ENCODE measurements around the gene CCSER1. TPM values are rescaled to one million over a fixed set of nuclear protein-coding genes. Genes with fewer than 3 reads are reported as not detected.
"Not testable (repeated sequence)": the region's sequence is repeated elsewhere in the genome, so short reads cannot be mapped to it uniquely, and the experiment has no call there.

Gene CCSER1
- total RNA-seq, 1 donor from 2014 or later, result not detected

GRCh38 chr4:91369116-91369515 lies 1241.9 kb downstream of the CCSER1 start:
- Mint-ChIP-seq H3K27ac (no peak overlapping the region), H3K36me3 (ENCODE audit: low read depth) (no peaks in the 10 kb centered on the region), H3K27me3 (ENCODE audit: low read depth) (no peaks in the 10 kb centered on the region), H3K4me3 (ENCODE audit: low read depth) (no peak overlapping the region), H3K4me1 (ENCODE audit: low read depth) (no peaks in the 10 kb centered on the region), H3K9me3 (peaks cover 19% of the 10 kb centered on the region)
- intact Hi-C loops (cut with micrococcal nuclease), result no loop called here
- no peak for DNase-seq (ENCODE audit: low spot score)

DNA sequence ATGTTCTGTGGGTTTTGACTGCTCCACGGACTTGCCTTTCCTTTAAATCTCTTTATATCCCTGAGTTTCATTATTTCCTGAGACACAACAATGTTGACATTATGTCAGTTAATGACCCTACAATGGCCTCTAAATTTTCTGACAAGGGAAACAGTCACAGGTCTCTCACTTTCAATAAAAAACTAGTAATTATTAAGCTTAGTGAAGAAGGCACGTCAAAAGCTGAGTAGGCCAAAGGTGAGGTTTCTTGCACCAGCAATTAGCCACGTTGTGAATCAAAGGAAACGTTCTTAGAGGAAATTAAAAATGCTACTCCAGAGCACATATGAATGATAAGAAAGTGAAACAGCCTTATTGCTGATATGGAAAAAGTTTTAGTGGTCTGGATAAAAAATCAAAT lies 1246.4 kb downstream of the CCSER1 start:
- H3K36me3 Mint-ChIP-seq (ENCODE audit: low read depth), result no peaks in the 10 kb centered on the region
- H3K4me3 Mint-ChIP-seq (ENCODE audit: low read depth), result no peak overlapping the region
- no peaks in the 10 kb centered on the region for H3K27me3 Mint-ChIP-seq (ENCODE audit: low read depth)
- intact Hi-C loops (cut with micrococcal nuclease), result no loop called here
- H3K4me1 Mint-ChIP-seq (ENCODE audit: low read depth), result no peaks in the 10 kb centered on the region
- no peak for DNase-seq (ENCODE audit: low spot score)
- no peak overlapping the region for H3K27ac Mint-ChIP-seq
- peaks cover 34% of the 10 kb centered on the region for H3K9me3 Mint-ChIP-seq

- intact Hi-C loops (cut with micrococcal nuclease), result not testable (repeated sequence)
Measured at GRCh38 chr4:91405431-91405830, 1278.2 kb downstream of the CCSER1 start.

DNA sequence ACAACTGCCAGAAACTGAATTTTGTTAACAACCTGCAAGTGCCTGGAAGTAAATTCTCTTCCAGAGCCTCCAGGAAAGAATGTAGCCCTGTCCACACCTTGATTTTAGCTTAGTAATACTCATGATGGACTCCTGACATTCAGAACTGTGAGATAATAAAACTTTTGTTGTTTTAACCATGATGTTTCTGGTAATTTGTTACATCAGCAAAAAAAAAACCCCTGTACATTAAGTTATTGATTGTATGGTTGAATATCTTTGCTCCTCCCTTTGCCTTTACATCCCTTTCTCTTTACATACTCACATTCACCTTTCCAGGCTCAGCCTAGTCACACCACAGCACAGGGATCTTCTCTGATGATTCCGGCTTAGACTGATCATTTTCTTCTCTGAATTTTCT lies 1294.8 kb downstream of the CCSER1 start:
- no peaks in the 10 kb centered on the region for H3K27me3 Mint-ChIP-seq (ENCODE audit: low read depth)
- H3K36me3 Mint-ChIP-seq (ENCODE audit: low read depth), result no peaks in the 10 kb centered on the region
- no peaks in the 10 kb centered on the region for H3K4me1 Mint-ChIP-seq (ENCODE audit: low read depth)
- H3K4me3 Mint-ChIP-seq (ENCODE audit: low read depth), result no peak overlapping the region
- H3K27ac Mint-ChIP-seq, result no peak overlapping the region
- peaks cover 41% of the 10 kb centered on the region for H3K9me3 Mint-ChIP-seq
- intact Hi-C loops (cut with micrococcal nuclease), result no loop called here
- DNase-seq (ENCODE audit: low spot score), result no peak

More at GRCh38 chr4:91405431-91405830, 1278.2 kb downstream of the CCSER1 start:
- not testable (repeated sequence) for H3K36me3 Mint-ChIP-seq (ENCODE audit: low read depth); H3K4me1 Mint-ChIP-seq (ENCODE audit: low read depth); H3K27ac Mint-ChIP-seq; H3K4me3 Mint-ChIP-seq (ENCODE audit: low read depth); DNase-seq (ENCODE audit: low spot score); H3K27me3 Mint-ChIP-seq (ENCODE audit: low read depth)
- H3K9me3 Mint-ChIP-seq, result peaks cover 29% of the 10 kb centered on the region

DNA sequence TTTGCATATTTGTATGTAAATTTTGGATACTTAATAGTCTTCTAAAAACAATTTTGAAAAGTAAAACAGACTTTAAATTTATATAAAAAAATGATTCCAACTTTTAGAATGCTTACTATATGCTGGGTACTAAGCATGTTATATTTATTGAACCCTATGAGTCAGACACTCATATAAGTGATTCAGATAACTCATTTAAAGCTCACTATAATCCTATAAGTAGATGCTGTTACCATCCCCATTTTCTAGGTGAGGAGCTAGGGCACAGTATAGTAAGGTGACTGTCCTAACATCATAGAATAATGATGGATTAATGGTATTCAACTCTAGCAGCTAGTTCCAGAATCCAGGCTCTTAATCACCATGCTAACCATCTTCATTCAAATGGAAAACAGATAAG lies 1299.5 kb downstream of the CCSER1 start:
- H3K4me1 Mint-ChIP-seq (ENCODE audit: low read depth), result no peaks in the 10 kb centered on the region
- H3K27me3 Mint-ChIP-seq (ENCODE audit: low read depth), result no peaks in the 10 kb centered on the region
- H3K27ac Mint-ChIP-seq, result no peak overlapping the region
- peaks cover 13% of the 10 kb centered on the region for H3K9me3 Mint-ChIP-seq
- H3K36me3 Mint-ChIP-seq (ENCODE audit: low read depth), result no peaks in the 10 kb centered on the region
- H3K4me3 Mint-ChIP-seq (ENCODE audit: low read depth), result no peak overlapping the region
- DNase-seq (ENCODE audit: low spot score), result no peak
- intact Hi-C loops (cut with micrococcal nuclease), result no loop called here

- intact Hi-C loops (cut with micrococcal nuclease), result no loop called here
- H3K27me3 Mint-ChIP-seq (ENCODE audit: low read depth), result no peaks in the 10 kb centered on the region
- H3K9me3 Mint-ChIP-seq, result peaks cover 16% of the 10 kb centered on the region
- no peak overlapping the region for H3K4me3 Mint-ChIP-seq (ENCODE audit: low read depth)
- no peak for DNase-seq (ENCODE audit: low spot score)
- H3K4me1 Mint-ChIP-seq (ENCODE audit: low read depth), result no peaks in the 10 kb centered on the region
- no peak overlapping the region for H3K27ac Mint-ChIP-seq
- H3K36me3 Mint-ChIP-seq (ENCODE audit: low read depth), result no peaks in the 10 kb centered on the region
Measured at GRCh38 chr4:91427171-91427570, 1300.0 kb downstream of the CCSER1 start.

DNA sequence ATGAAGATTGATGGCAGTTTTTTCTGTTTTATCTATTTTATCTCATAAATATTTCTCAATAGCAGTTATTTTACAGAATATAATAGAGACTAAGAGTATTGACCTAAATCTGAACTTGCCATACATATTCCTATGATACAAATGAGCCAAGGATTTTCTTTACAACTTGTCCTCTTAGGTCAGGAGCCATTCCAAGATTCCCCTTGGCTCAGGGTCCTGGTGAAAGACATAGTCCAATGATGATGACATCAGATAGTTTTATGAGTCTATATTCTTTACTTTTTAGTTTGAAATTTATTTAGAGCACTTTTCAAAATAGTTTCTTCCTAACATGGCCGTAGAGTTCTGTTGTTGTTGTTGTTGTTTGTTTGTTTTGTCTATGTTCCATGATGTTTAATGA lies 1307.4 kb downstream of the CCSER1 start:
- H3K4me3 Mint-ChIP-seq (ENCODE audit: low read depth), result no peak overlapping the region
- no peak overlapping the region for H3K27ac Mint-ChIP-seq
- H3K36me3 Mint-ChIP-seq (ENCODE audit: low read depth), result no peaks in the 10 kb centered on the region
- intact Hi-C loops (cut with micrococcal nuclease), result no loop called here
- no peaks in the 10 kb centered on the region for H3K4me1 Mint-ChIP-seq (ENCODE audit: low read depth)
- peaks cover 40% of the 10 kb centered on the region for H3K9me3 Mint-ChIP-seq
- DNase-seq (ENCODE audit: low spot score), result no peak
- H3K27me3 Mint-ChIP-seq (ENCODE audit: low read depth), result no peaks in the 10 kb centered on the region

GRCh38 chr4:91436556-91436955 lies 1309.4 kb downstream of the CCSER1 start:
- intact Hi-C loops (cut with micrococcal nuclease), result no loop called here
- no peaks in the 10 kb centered on the region for H3K27me3 Mint-ChIP-seq (ENCODE audit: low read depth)
- no peak overlapping the region for H3K27ac Mint-ChIP-seq
- no peaks in the 10 kb centered on the region for H3K36me3 Mint-ChIP-seq (ENCODE audit: low read depth)
- peaks cover 52% of the 10 kb centered on the region for H3K9me3 Mint-ChIP-seq
- no peak for DNase-seq (ENCODE audit: low spot score)
- no peak overlapping the region for H3K4me3 Mint-ChIP-seq (ENCODE audit: low read depth)
- H3K4me1 Mint-ChIP-seq (ENCODE audit: low read depth), result no peaks in the 10 kb centered on the region

DNA sequence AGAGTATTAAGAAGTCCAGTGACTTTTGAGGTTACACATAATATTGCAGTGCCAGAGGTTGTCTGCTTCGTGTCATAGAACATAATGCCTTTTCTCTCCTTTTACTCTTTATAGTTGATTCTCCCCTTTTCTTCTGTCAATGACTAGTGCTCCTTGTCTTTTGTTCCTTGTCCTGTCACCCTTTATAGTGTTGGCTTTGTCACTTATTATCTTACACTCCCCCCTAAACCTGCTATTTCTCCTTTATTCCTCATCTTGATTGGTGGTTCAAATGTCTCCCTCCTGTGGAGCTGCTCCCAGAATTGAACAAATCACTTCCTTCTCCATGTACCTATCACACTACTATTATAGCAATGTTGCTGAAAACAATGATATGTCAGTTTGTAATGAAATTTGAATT lies 1320.0 kb downstream of the CCSER1 start:
- DNase-seq (ENCODE audit: low spot score), result no peak
- H3K27me3 Mint-ChIP-seq (ENCODE audit: low read depth), result no peaks in the 10 kb centered on the region
- H3K4me3 Mint-ChIP-seq (ENCODE audit: low read depth), result no peak overlapping the region
- no peak overlapping the region for H3K27ac Mint-ChIP-seq
- no peaks in the 10 kb centered on the region for H3K36me3 Mint-ChIP-seq (ENCODE audit: low read depth)
- intact Hi-C loops (cut with micrococcal nuclease), result no loop called here
- H3K4me1 Mint-ChIP-seq (ENCODE audit: low read depth), result no peaks in the 10 kb centered on the region
- H3K9me3 Mint-ChIP-seq, result peaks cover 29% of the 10 kb centered on the region

- Mint-ChIP-seq H3K4me1 (ENCODE audit: low read depth) (no peaks in the 10 kb centered on the region), H3K9me3 (peaks cover 29% of the 10 kb centered on the region), H3K27me3 (ENCODE audit: low read depth) (no peaks in the 10 kb centered on the region), H3K36me3 (ENCODE audit: low read depth) (no peaks in the 10 kb centered on the region), H3K27ac (no peak overlapping the region), H3K4me3 (ENCODE audit: low read depth) (no peak overlapping the region)
- intact Hi-C loops (cut with micrococcal nuclease), result no loop called here
- DNase-seq (ENCODE audit: low spot score), result no peak
Measured at GRCh38 chr4:91448668-91449330, 1321.6 kb downstream of the CCSER1 start.

- intact Hi-C loops (cut with micrococcal nuclease), result no loop called here
- H3K9me3 Mint-ChIP-seq, result peaks cover 31% of the 10 kb centered on the region
- no peak overlapping the region for H3K4me3 Mint-ChIP-seq (ENCODE audit: low read depth)
- no peaks in the 10 kb centered on the region for H3K4me1 Mint-ChIP-seq (ENCODE audit: low read depth)
- H3K27ac Mint-ChIP-seq, result no peak overlapping the region
- H3K36me3 Mint-ChIP-seq (ENCODE audit: low read depth), result no peaks in the 10 kb centered on the region
- DNase-seq (ENCODE audit: low spot score), result no peak
- no peaks in the 10 kb centered on the region for H3K27me3 Mint-ChIP-seq (ENCODE audit: low read depth)
Measured at GRCh38 chr4:91454111-91454510, 1326.9 kb downstream of the CCSER1 start.

GRCh38 chr4:91462566-91462965 lies 1335.4 kb downstream of the CCSER1 start:
- H3K27me3 Mint-ChIP-seq (ENCODE audit: low read depth); H3K4me1 Mint-ChIP-seq (ENCODE audit: low read depth); intact Hi-C loops (cut with micrococcal nuclease); H3K4me3 Mint-ChIP-seq (ENCODE audit: low read depth); DNase-seq (ENCODE audit: low spot score); H3K36me3 Mint-ChIP-seq (ENCODE audit: low read depth); H3K27ac Mint-ChIP-seq: not testable (repeated sequence)
- H3K9me3 Mint-ChIP-seq, result peaks cover 31% of the 10 kb centered on the region

DNA sequence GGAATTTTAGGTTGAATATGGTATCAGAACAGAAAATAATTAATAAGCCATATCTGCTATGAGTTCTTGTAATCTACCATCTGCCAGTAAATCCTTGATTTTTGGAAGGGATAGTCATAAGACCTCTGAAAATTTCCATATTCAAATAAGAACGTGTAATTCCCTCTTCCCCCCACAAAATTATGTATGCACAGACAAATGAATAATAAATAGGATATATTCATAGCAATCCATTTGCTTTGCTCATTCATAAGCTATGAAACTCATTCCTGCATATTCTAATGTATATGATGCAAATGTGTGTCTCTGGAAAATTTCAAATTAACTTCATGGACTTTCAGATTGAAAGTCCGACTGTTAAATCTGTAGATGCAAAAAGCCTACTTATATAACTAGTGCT lies 1343.5 kb downstream of the CCSER1 start:
- no peak overlapping the region for H3K4me3 Mint-ChIP-seq (ENCODE audit: low read depth)
- intact Hi-C loops (cut with micrococcal nuclease), result no loop called here
- H3K4me1 Mint-ChIP-seq (ENCODE audit: low read depth), result no peaks in the 10 kb centered on the region
- H3K36me3 Mint-ChIP-seq (ENCODE audit: low read depth), result no peaks in the 10 kb centered on the region
- no peak overlapping the region for H3K27ac Mint-ChIP-seq
- no peak for DNase-seq (ENCODE audit: low spot score)
- peaks cover 1% of the 10 kb centered on the region for H3K9me3 Mint-ChIP-seq
- H3K27me3 Mint-ChIP-seq (ENCODE audit: low read depth), result no peaks in the 10 kb centered on the region

DNA sequence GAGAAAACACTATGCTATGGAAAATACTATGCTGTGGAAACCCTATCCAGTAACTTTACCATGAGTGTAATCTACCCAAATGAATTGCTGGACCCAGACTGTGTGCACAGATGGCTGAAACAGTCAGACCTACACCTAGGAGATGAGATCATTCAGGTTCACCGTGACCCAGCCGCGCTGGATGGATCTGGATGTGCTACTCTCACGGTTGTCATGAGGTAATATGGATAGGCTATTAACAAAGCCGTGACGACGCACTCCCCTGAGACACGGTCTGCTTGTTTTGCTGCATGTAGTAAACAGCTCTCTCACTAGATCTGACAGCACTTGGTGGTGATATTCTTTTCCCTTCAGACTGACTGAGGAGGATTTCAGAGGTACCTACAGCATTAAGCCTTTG lies 1344.1 kb downstream of the CCSER1 start:
- Mint-ChIP-seq H3K9me3 (peaks cover 7% of the 10 kb centered on the region), H3K4me3 (ENCODE audit: low read depth) (no peak overlapping the region), H3K27me3 (ENCODE audit: low read depth) (no peaks in the 10 kb centered on the region), H3K27ac (no peak overlapping the region), H3K4me1 (ENCODE audit: low read depth) (no peaks in the 10 kb centered on the region), H3K36me3 (ENCODE audit: low read depth) (no peaks in the 10 kb centered on the region)
- DNase-seq (ENCODE audit: low spot score), result no peak
- intact Hi-C loops (cut with micrococcal nuclease), result no loop called here
